Esophagus muscularis mucosa (tissue), 4 donors: ENCODE data around the gene SHISA6. TPM values are rescaled to one million over a fixed set of nuclear protein-coding genes. Genes with fewer than 3 reads are reported as not detected.
A peak's percentile ranks its signal among the peaks of the same experiment; 100 is the strongest.

Source experiments
- DNase-seq: peaks from one replicate; pipeline ENCODE4 v3.0.0-alpha.2; 2017; ENCODE audit errors: extremely low spot score
- H3K27ac ChIP-seq, 4 donors: fragments of 200-600 bp; sonication (generic); replicated peaks in 1 of 4; 1 replicate in 3 of 4; 2 replicates in 1 of 4; pipeline ENCODE4 v1.5.1; 2016 to 2019; ENCODE audit warnings: mild to moderate bottlenecking in 1 of 4
- H3K27me3 ChIP-seq, 4 donors: fragments of 200-600 bp; sonication (generic); one replicate each; pipeline versions ENCODE4 v1.5.1 to v1.6.0; 2016 to 2019
- H3K36me3 ChIP-seq, 4 donors: fragments of 200-600 bp; sonication (generic); one replicate each; pipeline ENCODE4 v1.5.1; 2016 to 2019
- H3K4me1 ChIP-seq, 4 donors: fragments of 200-600 bp; sonication (generic); one replicate each; pipeline ENCODE4 v1.5.1; 2016 to 2019
- H3K4me3 ChIP-seq, 4 donors: fragments of 200-600 bp; sonication (generic); 1 replicate in 2 of 4; 2 replicates in 2 of 4; pipeline ENCODE4 v1.5.1; 2016 to 2019; ENCODE audit warnings: mild to moderate bottlenecking in 4 of 4, moderate library complexity in 1 of 4
- H3K9me3 ChIP-seq, 4 donors: fragments of 200-600 bp; sonication (generic); 1 replicate in 3 of 4; 2 replicates in 1 of 4; pipeline ENCODE4 v1.5.1; 2016 to 2019
- CTCF ChIP-seq, 3 experiments: fragments of 200-600 bp in 2 of 3; fragments of 450-650 bp in 1 of 3; sonication (generic) in 2 of 3; IDR thresholded peaks; one replicate each; pipeline ENCODE4 v1.5.1; 2017 to 2019; ENCODE audit warnings: antibody characterized with exemption in 3 of 3, mild to moderate bottlenecking in 2 of 3, moderate library complexity in 1 of 3
- EP300 ChIP-seq: sonication (generic); formaldehyde crosslinking; IDR thresholded peaks from one replicate; pipeline ENCODE4 v1.6.1; 2017; ENCODE audit warnings: antibody characterized with exemption
- POLR2A ChIP-seq: fragments of 450-650 bp; IDR thresholded peaks from one replicate; pipeline ENCODE4 v1.6.1; 2017; ENCODE audit warnings: antibody characterized with exemption, moderate library complexity, mild to moderate bottlenecking, low read depth
- POLR2AphosphoS5 ChIP-seq, 2 donors: sonication (generic); formaldehyde crosslinking; IDR thresholded peaks; one replicate each; pipeline ENCODE4 v1.6.1; 2017; ENCODE audit warnings: antibody characterized with exemption in 2 of 2
- WGBS: methylation state at CpG from one replicate; pipeline ENCODE4 v1.1.5; 2018; 5-methylcytosine and 5-hydroxymethylcytosine counted together
- intact Hi-C: fragments of 100-400 bp; cut with DNase I; formaldehyde crosslinking; loops from one replicate; pipeline ENCODE4 v1.15.1; 2023
- total RNA-seq, 4 donors: library from RNA; depleted of rRNA; stranded (reverse); fragments of >200 nt; gene quantifications; one replicate each; pipeline versions ENCODE4 v1.1.0 to v1.2.1, GENCODE V29; 2016

The SHISA6 gene
- total RNA-seq, 4 donors from 2014 or later, result 0.83 to 1.7 (median 1.4) TPM

GRCh38 chr17:11242411-11242810, 1.4 kb downstream of the SHISA6 start:
- Histone ChIP-seq H3K27ac (no peak overlapping the region), H3K9me3 (no peaks in the 10 kb centered on the region), H3K4me3 (peak overlapping the region in 1 of 4 donors; percentile 35), H3K4me1 (peaks cover 0 to 21% (median 15%) of the 10 kb centered on the region in 4 donors), H3K27me3 (peaks cover 0 to 81% (median 8%) of the 10 kb centered on the region in 4 donors), H3K36me3 (no peaks in the 10 kb centered on the region)
- TF ChIP-seq POLR2AphosphoS5 (IDR thresholded peaks at IDR 0.05) (no peak), POLR2A (no peak), CTCF (IDR thresholded peaks at IDR 0.05) (no peak), EP300 (no peak)
- WGBS, result 53% methylated on average over 9 of the region's 9 CpGs
- no peak for DNase-seq
- intact Hi-C loops, result no loop called here

- H3K27ac ChIP-seq, result no peak overlapping the region
- peaks cover 0 to 68% (median 4%) of the 10 kb centered on the region in 4 donors for H3K27me3 ChIP-seq
- H3K36me3 ChIP-seq, result no peaks in the 10 kb centered on the region
- no peak for TF ChIP-seq POLR2A
- TF ChIP-seq EP300, result no peak
- TF ChIP-seq CTCF (IDR thresholded peaks at IDR 0.05), result no peak
- TF ChIP-seq POLR2AphosphoS5 (IDR thresholded peaks at IDR 0.05), result no peak
- DNase-seq, result no peak
- intact Hi-C loops, result no loop called here
- H3K4me1 ChIP-seq, result peaks cover 0 to 16% (median 13%) of the 10 kb centered on the region in 4 donors
- H3K4me3 ChIP-seq, result no peak overlapping the region
- H3K9me3 ChIP-seq, result no peaks in the 10 kb centered on the region
- 54% methylated on average over 6 of the region's 6 CpGs for WGBS
Measured at GRCh38 chr17:11244776-11245175, 3.8 kb downstream of the SHISA6 start.

- DNase-seq, result no peak
- Histone ChIP-seq H3K27ac (no peak overlapping the region), H3K9me3 (no peaks in the 10 kb centered on the region), H3K4me3 (no peak overlapping the region), H3K4me1 (peaks cover 0 to 12% (median 9%) of the 10 kb centered on the region in 4 donors), H3K36me3 (no peaks in the 10 kb centered on the region), H3K27me3 (peaks cover 0 to 64% (median 3%) of the 10 kb centered on the region in 4 donors)
- intact Hi-C loops, result no loop called here
- WGBS, result 52% methylated on average over 7 of the region's 7 CpGs
- TF ChIP-seq EP300 (no peak), CTCF (IDR thresholded peaks at IDR 0.05) (no peak), POLR2A (no peak), POLR2AphosphoS5 (IDR thresholded peaks at IDR 0.05) (no peak)
Measured at GRCh38 chr17:11245187-11245586, 4.2 kb downstream of the SHISA6 start.

DNA sequence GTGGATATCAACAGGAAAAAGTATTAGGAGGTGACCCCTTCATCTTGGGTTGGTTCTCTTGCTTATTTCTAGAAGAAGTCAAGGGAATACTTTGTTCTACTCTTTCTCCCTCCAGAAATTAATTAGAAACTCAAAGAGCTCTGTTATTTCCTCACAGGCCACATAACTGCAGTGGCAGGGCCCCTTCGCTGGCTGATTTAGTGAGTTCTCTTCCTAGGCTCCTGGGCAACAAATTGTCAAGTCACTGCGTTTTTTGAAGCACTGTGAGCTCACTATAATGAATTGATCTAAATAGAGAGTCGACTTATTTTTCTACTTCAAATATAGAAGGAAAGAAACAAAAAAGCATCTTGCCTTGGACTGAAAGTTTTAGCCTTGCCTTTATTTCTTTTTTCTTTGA, 4.8 kb downstream of the SHISA6 start:
- H3K27me3 ChIP-seq, result peaks cover 0 to 58% (median 2%) of the 10 kb centered on the region in 4 donors
- TF ChIP-seq EP300, result no peak
- TF ChIP-seq POLR2AphosphoS5 (IDR thresholded peaks at IDR 0.05), result no peak
- no peak for TF ChIP-seq CTCF (IDR thresholded peaks at IDR 0.05)
- TF ChIP-seq POLR2A, result no peak

DNA sequence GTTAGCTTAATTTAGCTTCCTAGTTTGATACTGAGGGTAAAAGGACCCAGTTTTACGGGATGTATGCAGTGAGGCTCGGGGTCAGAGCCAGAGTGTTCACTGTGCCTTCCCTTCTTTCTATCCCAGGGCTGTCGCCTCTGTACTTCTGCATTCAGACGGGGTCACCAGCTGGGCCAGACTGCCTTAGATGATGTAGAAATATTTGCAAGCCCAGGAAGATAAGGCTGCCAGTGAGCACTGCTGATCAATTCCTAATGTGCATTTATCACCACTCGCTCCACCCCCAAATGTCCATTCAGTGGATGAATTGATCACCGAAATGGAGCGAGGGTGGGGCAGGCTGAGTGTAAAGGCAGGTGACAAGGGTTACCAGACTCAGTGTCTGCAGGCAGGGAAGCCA, 9.1 kb downstream of the SHISA6 start:
- Histone ChIP-seq H3K36me3 (no peaks in the 10 kb centered on the region), H3K4me1 (peaks cover 0 to 4% (median 0%) of the 10 kb centered on the region in 4 donors), H3K4me3 (no peak overlapping the region), H3K9me3 (no peaks in the 10 kb centered on the region), H3K27me3 (peaks cover 0 to 38% (median 0%) of the 10 kb centered on the region in 4 donors), H3K27ac (no peak overlapping the region)
- TF ChIP-seq CTCF (IDR thresholded peaks at IDR 0.05), result no peak
- no peak for TF ChIP-seq EP300
- intact Hi-C loops, result no loop called here
- no peak for DNase-seq
- 80% methylated on average over 7 of the region's 7 CpGs for WGBS

More for the DNA sequence above, 4.8 kb downstream of the SHISA6 start:
- Histone ChIP-seq H3K4me3 (no peak overlapping the region), H3K9me3 (no peaks in the 10 kb centered on the region), H3K27ac (no peak overlapping the region), H3K4me1 (peaks cover 0 to 6% (median 3%) of the 10 kb centered on the region in 4 donors), H3K36me3 (no peaks in the 10 kb centered on the region)
- DNase-seq, result no peak
- intact Hi-C loops, result no loop called here
- WGBS, result 89% methylated on average over 3 of the region's 3 CpGs
